Progenitor cell of endocrine pancreas (in vitro differentiated cells): ENCODE results near the gene C1S. TPM values are rescaled to one million over a fixed set of nuclear protein-coding genes. Genes with fewer than 3 reads are reported as not detected.

ENCODE experiments used
- DNase-seq: peaks from one replicate; pipeline ENCODE4 v3.0.0; 2021; ENCODE audit warnings: low spot score; ENCODE audit not compliant: unreplicated experiment
- H3K27ac Mint-ChIP-seq: 2 replicates; pipeline ENCODE4 v1.8.0; 2021; ENCODE audit warnings: mild to moderate bottlenecking, moderate library complexity, mixed read lengths
- H3K27me3 Mint-ChIP-seq: 2 replicates; pipeline ENCODE4 v1.8.0; 2021; ENCODE audit warnings: mixed read lengths
- H3K36me3 Mint-ChIP-seq: 2 replicates; pipeline ENCODE4 v1.8.0; 2022; ENCODE audit warnings: mixed read lengths; ENCODE audit not compliant: insufficient read depth
- H3K4me1 Mint-ChIP-seq: 2 replicates; pipeline ENCODE4 v1.8.0; 2021; ENCODE audit warnings: low read depth, mixed read lengths
- H3K4me3 Mint-ChIP-seq: 2 replicates; pipeline ENCODE4 v1.8.0; 2021; ENCODE audit warnings: low read depth, mild to moderate bottlenecking, moderate library complexity, mixed read lengths
- H3K9me3 Mint-ChIP-seq: 2 replicates; pipeline ENCODE4 v1.8.0; 2021; ENCODE audit warnings: low read depth, mixed read lengths
- CTCF ChIP-seq: fragments of 200-600 bp; sonication (generic); IDR thresholded peaks from one replicate; pipeline ENCODE4 v1.5.0; 2021; ENCODE audit warnings: antibody characterized with exemption, mild to moderate bottlenecking; ENCODE audit not compliant: unreplicated experiment
- total RNA-seq: library from RNA; stranded (reverse); gene quantifications from 2 replicates; pipeline ENCODE4 v1.2.1, GENCODE V29; 2021

C1S gene
- total RNA-seq, 1 donor from 2014 or later: 4.1 TPM

- Mint-ChIP-seq H3K9me3 (no peaks in the 10 kb centered on the region), H3K4me3 (no peak overlapping the region), H3K4me1 (peaks cover 9% of the 10 kb centered on the region), H3K27ac (no peak overlapping the region), H3K36me3 (peaks cover 7% of the 10 kb centered on the region), H3K27me3 (no peaks in the 10 kb centered on the region)
- TF ChIP-seq CTCF: no peak
- DNase-seq: no peak
These were observed 51.5 kb downstream of the C1S start for GRCh38 chr12:7112041-7112440.

GRCh38 chr12:7113389-7113871 is 52.9 kb downstream of the C1S start:
- TF ChIP-seq CTCF: peak; percentile 96
- peaks cover 3% of the 10 kb centered on the region for H3K36me3 Mint-ChIP-seq
- peaks cover 3% of the 10 kb centered on the region for H3K4me1 Mint-ChIP-seq
- H3K27me3 Mint-ChIP-seq: no peaks in the 10 kb centered on the region
- peak overlapping the region; percentile 5 for H3K27ac Mint-ChIP-seq
- DNase-seq: no peak
- H3K4me3 Mint-ChIP-seq: no peak overlapping the region
- H3K9me3 Mint-ChIP-seq: no peaks in the 10 kb centered on the region

- H3K4me3 Mint-ChIP-seq: no peak overlapping the region
These were observed 53.5 kb downstream of the C1S start for GRCh38 chr12:7114008-7114407.

GRCh38 chr12:7114851-7115250 is 54.3 kb downstream of the C1S start:
- no peak for DNase-seq
- no peaks in the 10 kb centered on the region for H3K9me3 Mint-ChIP-seq
- no peak for TF ChIP-seq CTCF
- H3K4me3 Mint-ChIP-seq: no peak overlapping the region
- H3K27ac Mint-ChIP-seq: no peak overlapping the region
- no peaks in the 10 kb centered on the region for H3K27me3 Mint-ChIP-seq
- no peaks in the 10 kb centered on the region for H3K4me1 Mint-ChIP-seq
- H3K36me3 Mint-ChIP-seq: peaks cover 5% of the 10 kb centered on the region

More at GRCh38 chr12:7114008-7114407, 53.5 kb downstream of the C1S start:
- Mint-ChIP-seq H3K9me3 (no peaks in the 10 kb centered on the region), H3K27ac (no peak overlapping the region), H3K36me3 (peaks cover 5% of the 10 kb centered on the region), H3K4me1 (peaks cover 2% of the 10 kb centered on the region), H3K27me3 (no peaks in the 10 kb centered on the region)
- DNase-seq: no peak
- TF ChIP-seq CTCF: no peak

- Mint-ChIP-seq H3K4me3 (no peak overlapping the region), H3K9me3 (no peaks in the 10 kb centered on the region), H3K36me3 (peaks cover 5% of the 10 kb centered on the region), H3K27me3 (no peaks in the 10 kb centered on the region), H3K27ac (no peak overlapping the region), H3K4me1 (no peaks in the 10 kb centered on the region)
- no peak for DNase-seq
- no peak for TF ChIP-seq CTCF
These were observed 55.7 kb downstream of the C1S start for GRCh38 chr12:7116196-7116595.
